NCI-H1092 treated with DMSO at 0.1 percent for 48 hours (cell line): ENCODE data around the gene C20orf204.
A peak's percentile ranks its signal among the peaks of the same experiment; 100 is the strongest.
"Not testable (repeated sequence)": the region's sequence is repeated elsewhere in the genome, so short reads cannot be mapped to it uniquely, and the experiment has no call there.

Experiments used
- DNase-seq: peaks from one replicate; lab custom pipeline; 2025; lab: John Stamatoyannopoulos, UW

The C20orf204 gene

GRCh38 chr20:64035933-64036345 is at the start of gene C20orf204:
C20orf204 (plus strand) TSS chr20:64036182; CDS start chr20:64036324, 142 bp downstream.
- no peak for DNase-seq

GRCh38 chr20:64000906-64001305 is 35.1 kb upstream of the C20orf204 start:
- DNase-seq: no peak

- peak; percentile 88 for DNase-seq
Measured at GRCh38 chr20:64001607-64002011, 34.4 kb upstream of the C20orf204 start.

GRCh38 chr20:64003960-64004725 is 31.8 kb upstream of the C20orf204 start:
- no peak for DNase-seq

GRCh38 chr20:64005394-64005793 is 30.6 kb upstream of the C20orf204 start:
- DNase-seq: no peak

- no peak for DNase-seq
Measured at GRCh38 chr20:64006490-64006889, 29.5 kb upstream of the C20orf204 start.

- no peak for DNase-seq
Measured at GRCh38 chr20:64006902-64007301, 29.1 kb upstream of the C20orf204 start.

- no peak for DNase-seq
Measured at GRCh38 chr20:64009811-64010387, 26.1 kb upstream of the C20orf204 start.

GRCh38 chr20:64010711-64011237 is 25.2 kb upstream of the C20orf204 start:
- no peak for DNase-seq

- no peak for DNase-seq
Measured at GRCh38 chr20:64011366-64011779, 24.6 kb upstream of the C20orf204 start.

GRCh38 chr20:64012385-64013154 is 23.4 kb upstream of the C20orf204 start:
- not testable (repeated sequence) for DNase-seq

- DNase-seq: no peak
Measured at GRCh38 chr20:64015635-64016034, 20.3 kb upstream of the C20orf204 start.

GRCh38 chr20:64021124-64021975 is 14.6 kb upstream of the C20orf204 start:
- no peak for DNase-seq

- DNase-seq: no peak
Measured at GRCh38 chr20:64022671-64023360, 13.2 kb upstream of the C20orf204 start.

- DNase-seq: no peak
Measured at GRCh38 chr20:64023361-64024140, 12.4 kb upstream of the C20orf204 start.

- DNase-seq: no peak
Measured at GRCh38 chr20:64024141-64024990, 11.6 kb upstream of the C20orf204 start.

- DNase-seq: no peak
Measured at GRCh38 chr20:64025101-64025825, 10.7 kb upstream of the C20orf204 start.

GRCh38 chr20:64025826-64026412 is 10.1 kb upstream of the C20orf204 start:
- no peak for DNase-seq
